NCI-H2081 (cell line): ENCODE results near the gene DPYSL4.

Source experiments
- DNase-seq, 2 experiments: peaks; one replicate each; lab custom pipeline; 2025; lab: John Stamatoyannopoulos, UW

The DPYSL4 gene

GRCh38 chr10:132242103-132242840 lies 55.5 kb downstream of the DPYSL4 start:
- DNase-seq, result no peak

- no peak for DNase-seq
These were observed 56.4 kb downstream of the DPYSL4 start for GRCh38 chr10:132243141-132243540.

GRCh38 chr10:132243626-132244025 lies 56.9 kb downstream of the DPYSL4 start:
- no peak for DNase-seq

GRCh38 chr10:132245056-132245455 lies 58.3 kb downstream of the DPYSL4 start:
- DNase-seq, result no peak

- no peak for DNase-seq
These were observed 59.5 kb downstream of the DPYSL4 start for GRCh38 chr10:132246296-132246695.

DNA sequence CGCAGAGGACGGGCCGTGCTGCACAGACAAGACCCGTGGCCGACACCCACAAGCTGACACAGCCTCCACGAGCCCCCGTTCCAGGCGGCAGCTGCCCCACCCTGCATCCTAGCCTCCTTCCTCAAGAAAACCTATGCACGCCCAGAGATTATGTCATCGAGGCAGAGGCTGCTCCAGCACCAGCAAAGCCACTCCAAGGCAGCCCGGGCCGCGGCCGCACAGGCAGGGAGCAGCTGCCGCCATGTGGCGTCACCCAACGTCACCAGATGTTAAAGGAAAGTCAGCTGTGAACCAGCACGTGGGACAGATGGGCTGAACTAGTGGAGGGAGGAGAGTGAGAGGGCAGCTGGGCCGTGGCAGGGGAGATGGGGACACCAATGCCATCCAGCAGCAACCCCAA lies 61.2 kb downstream of the DPYSL4 start:
- DNase-seq, result no peak

- peak; percentile 2 to 23 for DNase-seq
These were observed 61.9 kb downstream of the DPYSL4 start for GRCh38 chr10:132248455-132249225.

GRCh38 chr10:132249226-132249724 lies 62.5 kb downstream of the DPYSL4 start:
- DNase-seq, result no peak

DNA sequence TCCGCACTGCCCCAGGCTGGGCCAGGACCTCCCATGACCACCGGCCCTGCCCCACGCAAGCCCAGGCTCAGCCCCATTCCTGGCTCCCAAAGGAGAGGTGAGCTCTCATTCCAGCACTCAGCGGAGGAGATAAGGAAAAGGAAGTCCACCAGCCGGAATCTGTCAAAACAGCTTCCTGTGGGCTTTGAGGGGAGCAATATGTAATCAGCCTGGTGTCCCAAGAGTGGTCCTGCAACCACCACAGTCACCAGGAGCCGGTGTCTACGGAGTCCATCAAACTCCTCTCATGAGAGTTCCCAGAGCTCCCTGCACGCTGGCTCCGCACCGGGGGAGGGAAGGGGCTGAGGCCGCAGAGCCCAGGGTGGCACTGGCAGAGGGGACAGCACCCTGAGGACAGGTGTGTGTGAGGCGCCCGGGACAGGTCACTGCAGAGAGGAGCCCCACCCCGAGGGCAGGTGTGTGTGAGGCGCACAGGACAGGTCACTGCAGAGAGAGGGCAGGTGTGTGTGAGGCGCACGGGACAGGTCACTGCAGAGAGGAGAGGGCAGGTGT lies 63.2 kb downstream of the DPYSL4 start:
- DNase-seq, result no peak

DNA sequence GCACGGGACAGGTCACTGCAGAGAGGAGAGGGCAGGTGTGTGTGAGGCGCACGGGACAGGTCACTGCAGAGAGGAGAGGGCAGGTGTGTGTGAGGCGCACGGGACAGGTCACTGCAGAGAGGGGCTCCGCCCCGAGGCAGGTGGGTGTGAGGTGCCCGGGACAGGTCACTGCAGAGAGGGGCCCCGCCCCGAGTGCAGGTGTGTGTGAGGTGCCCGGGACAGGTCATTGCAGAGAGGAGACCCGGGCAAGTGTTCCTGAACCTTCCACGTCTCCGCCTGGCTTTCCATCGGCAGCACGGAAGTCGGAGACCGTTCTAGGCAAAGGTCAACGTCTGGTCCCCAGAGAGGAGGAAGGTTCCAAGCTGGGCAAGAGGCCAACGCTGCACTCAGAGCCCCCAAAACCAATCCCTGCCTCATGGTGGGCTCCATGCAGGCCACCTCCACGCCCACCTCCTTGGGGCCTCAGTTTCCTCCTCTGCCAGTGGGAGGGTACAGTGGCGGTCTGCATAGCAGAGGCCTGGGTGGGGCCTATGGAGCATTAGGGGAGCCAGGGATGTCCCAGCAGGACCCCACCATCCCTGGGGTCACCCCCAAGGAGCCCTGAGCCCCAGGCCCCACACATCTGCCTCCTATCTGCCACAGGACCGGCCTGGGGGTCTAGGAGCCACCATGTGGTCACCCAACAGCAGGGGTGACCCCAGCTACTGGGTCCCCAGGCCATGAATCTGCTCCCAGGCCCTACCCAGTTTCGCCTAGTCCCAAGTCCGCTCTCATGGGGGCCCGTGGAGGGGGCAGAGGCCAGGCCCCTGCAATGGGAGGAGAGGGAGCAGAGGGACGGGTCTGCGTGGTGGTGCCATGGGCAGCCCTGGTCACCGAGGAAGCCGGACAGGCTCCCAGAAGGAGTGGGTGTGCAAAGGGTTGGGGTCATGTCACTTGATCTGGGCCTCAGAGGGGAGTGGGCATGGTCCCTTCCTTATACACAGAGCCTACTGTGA lies 64.0 kb downstream of the DPYSL4 start:
- no peak for DNase-seq

- no peak for DNase-seq
These were observed 65.2 kb downstream of the DPYSL4 start for GRCh38 chr10:132251928-132252327.

- DNase-seq, result no peak
These were observed 65.7 kb downstream of the DPYSL4 start for GRCh38 chr10:132252412-132252811.

- DNase-seq, result no peak
These were observed 66.4 kb downstream of the DPYSL4 start for GRCh38 chr10:132253092-132253687.

DNA sequence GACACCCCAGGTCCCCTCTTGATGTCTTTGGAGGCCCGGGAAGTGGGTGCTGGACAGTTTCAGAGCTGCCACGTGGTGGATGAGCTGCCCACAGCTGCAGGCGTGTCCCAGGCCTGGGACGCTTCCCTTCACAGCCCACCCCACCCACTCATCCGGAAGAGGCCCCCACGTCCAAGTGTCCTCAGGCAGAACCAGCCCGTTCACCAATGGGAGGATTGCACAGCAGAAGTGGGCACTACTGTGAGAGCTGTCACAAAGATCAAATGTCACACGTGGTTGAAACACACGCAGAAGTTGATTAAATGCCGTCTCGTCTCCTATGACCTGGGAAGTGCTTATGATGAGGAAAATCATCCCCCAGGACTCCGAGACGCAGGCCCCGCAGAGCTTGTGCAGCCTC lies 68.1 kb downstream of the DPYSL4 start:
- no peak for DNase-seq
